Nucleus accumbens (tissue), 56 donors: ENCODE data around the gene RCC1.
"Not testable (repeated sequence)": the region's sequence is repeated elsewhere in the genome, so short reads cannot be mapped to it uniquely, and the experiment has no call there.

Experiments used
- DNase-seq, 56 donors: peaks; one replicate each; lab custom pipeline; 2025; lab: John Stamatoyannopoulos, UW

RCC1 gene

DNA sequence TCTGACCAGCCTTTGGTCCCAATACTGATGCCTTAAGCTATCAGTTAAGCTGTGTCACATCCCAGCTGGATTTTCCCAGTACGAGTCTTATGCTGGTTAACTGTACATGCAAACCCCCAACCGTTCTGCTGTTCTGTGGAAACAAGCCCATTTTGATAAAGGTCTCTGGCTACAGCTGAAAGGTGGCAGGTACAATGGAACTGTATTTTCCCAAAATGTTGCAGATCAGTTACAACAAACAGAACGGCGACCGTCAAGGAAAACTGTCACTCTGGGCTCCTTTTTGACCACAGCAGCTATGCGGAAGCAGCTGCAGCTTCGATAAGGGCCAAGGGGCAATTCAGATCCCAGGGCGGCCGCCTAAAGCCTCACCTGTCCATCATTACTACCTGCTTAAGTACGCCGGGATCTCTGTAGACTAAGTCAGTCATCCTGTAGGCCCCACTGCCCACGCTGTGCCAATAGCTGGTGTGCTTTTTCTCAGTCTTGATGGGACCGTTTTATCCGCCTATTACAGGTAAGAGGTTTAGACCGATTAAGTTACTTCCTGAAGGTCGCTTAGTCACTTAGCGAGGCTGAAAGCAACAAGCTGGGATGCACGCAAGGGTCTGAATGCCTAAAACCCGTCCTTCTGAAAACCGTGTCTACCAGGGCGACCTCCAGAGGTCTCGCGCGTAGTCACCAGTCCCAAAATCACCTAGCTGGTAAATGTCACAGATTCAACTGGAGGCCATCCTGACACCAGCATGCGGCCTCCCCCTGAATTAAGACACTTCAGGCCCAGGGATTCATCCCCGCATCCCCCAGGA is 75.1 kb downstream of the RCC1 start:
- peak in 27 of 56 donors; percentile 20 to 67 (median 50) for DNase-seq

DNA sequence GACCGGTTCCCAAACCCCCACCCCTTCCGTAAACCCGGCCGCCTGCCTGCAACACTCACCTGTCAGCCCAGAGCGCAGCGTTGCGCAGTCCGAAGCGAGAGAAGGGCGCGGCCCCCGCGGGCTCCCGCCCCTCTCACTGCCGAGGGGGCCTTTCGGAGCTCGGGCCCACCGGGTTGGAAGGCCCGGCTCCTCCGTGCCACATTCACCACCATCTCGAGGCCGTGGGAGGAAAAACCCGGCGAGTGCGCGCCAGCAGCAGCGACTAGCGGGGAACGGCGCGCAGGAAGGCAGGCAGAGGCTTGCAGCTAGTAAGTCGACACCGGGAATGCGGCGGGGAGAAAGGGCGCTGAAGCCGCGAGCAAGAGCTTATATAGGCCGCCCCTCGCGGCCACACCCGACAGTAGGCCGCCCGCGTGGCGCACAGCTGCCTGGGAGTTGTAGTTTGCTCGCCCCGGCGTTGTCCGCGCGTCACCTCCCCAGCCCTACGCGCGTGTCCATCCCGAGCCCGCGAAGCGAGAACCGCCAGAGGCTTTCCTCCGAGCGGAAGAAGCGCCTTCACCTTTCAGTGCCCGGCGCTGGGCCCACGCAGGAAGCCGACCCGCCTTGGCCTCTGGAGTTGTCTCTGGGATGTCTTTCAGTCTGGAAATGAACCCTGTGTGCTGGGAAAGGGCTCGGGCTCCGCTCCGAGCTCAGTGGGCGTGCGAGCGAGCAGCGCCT is 75.8 kb downstream of the RCC1 start:
- peak; percentile 42 to 97 (median 90) for DNase-seq

DNA sequence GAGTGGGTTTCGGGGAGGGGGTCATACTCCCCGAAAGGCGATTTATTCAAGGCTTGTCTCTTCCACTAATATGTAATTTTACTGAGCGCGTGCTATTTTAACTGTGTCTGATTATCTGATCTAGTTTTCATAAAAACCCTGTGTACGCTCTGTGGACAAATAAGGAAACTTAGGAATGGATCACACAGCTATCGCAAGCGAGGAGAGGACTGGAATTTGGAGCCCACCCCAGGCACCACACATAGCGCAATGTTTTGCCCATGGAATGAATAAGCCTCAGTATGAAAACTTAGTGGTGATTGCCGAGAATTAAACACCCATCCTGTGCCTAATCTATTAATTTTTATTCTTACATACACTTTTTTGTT is 76.4 kb downstream of the RCC1 start:
- no peak for DNase-seq

DNA sequence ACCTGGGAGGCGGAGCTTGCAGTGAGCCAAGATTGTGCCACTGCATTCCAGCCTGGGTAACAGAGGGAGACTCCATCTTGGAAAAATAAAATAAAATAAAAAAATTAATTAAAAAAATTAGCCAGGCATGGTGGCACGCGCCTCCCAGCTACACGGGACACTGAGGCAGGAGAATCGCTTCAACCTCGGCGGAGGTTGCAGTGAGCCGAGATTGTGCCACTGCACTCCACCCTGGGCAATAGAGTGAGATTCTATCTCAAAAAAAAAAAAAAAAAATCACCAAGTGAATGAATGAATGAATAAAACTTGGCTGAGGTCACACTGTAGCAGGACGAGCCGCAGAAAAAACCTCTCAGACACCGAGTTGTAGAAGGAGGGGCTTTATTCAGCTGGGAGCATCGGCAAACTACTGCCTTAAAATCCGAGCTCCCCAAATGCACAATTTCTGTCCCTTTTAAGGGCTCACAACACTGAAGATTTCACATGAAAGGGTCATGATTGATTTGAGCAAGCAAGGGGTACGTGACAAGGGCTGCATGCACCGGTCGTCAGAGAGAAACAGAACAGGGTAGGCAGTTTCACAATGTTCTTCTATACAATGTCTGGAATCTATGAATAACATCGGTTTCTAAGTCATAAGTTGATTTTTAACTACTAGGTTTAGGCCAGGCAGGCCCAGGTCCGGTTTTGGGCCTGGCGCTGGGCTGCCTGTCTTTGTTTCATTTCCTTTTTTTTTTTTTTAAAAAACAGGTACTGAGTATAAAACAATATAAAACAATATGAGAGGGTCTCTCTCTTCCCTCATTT is 80.9 kb downstream of the RCC1 start:
- DNase-seq, result not testable (repeated sequence)
